GM21381 (cell line): ENCODE measurements around the gene RNU7-1.
A peak's percentile ranks its signal among the peaks of the same experiment; 100 is the strongest.

Experiments
- ATAC-seq: cut with Tn5 transposase; IDR thresholded peaks from one replicate; pipeline ENCODE4 v1.9.1; 2021; ENCODE audit warnings: mild to moderate bottlenecking, moderate library complexity; ENCODE audit not compliant: unreplicated experiment

RNU7-1 gene

DNA sequence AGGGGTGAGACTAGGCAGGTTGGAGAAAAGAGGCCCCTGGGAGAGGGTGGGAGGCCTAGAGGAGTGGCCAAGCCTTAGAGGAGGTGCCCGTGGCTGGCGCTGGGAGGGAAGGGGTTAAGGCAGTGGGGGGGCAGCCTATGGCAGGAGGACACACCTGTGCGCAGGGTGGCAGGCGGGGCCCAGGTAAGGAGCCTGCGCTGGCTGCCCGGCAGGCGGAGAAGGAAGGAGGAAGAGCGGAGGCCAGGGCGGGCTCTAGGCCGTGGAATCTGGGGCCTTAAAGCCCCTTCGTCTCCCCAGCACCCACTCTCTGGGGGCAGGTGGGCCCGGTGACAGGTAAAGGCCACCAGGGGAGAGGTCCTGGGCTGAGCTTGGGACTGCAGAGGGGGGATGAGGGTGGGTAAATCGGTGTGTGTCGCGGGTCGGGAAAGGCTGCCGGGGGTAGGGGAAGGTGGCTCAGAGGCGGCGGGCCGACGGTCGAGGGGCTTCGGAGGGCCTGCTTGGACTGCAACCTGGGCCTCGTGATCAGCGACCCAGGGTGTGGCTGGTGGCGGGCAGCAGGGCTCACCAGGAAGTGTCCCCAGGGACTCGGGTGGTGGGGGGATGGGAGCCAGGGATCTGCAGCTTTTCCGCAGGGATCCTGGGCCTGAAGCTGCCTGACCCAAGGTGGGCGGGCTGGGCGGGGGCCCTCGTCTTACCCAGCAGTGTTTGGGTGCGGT is 19.6 kb downstream of the RNU7-1 start:
- ATAC-seq = no peak

DNA sequence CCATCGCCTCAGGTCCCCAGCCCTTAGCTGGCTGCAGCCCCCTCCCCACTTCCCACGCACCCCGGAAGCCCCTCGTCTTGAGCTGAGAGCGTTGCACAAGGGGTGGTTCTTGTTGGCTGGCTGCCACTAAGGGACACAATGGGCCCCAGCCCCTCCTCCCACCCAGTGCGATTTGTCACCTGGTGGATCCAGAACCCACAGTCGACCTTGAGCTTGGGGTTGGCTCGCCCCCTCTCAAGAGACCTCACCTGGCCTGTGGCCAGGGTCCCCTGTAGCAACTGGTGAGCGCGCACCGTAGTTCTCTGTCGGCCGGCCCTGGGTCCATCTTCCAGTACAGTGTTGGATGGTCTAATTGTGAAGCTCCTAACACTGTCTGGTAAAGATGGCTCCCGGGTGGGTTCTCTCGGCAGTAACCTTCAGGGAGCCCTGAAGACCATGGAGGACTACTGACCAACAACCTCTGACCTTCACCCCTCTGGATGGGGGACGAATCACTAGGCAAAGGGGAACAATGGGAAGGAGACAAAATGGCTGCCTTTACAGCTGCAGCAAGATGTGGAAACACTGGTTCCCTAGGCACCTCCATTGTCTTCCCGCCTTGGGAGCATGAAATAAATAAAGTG is 20.3 kb downstream of the RNU7-1 start:
- ATAC-seq = no peak

DNA sequence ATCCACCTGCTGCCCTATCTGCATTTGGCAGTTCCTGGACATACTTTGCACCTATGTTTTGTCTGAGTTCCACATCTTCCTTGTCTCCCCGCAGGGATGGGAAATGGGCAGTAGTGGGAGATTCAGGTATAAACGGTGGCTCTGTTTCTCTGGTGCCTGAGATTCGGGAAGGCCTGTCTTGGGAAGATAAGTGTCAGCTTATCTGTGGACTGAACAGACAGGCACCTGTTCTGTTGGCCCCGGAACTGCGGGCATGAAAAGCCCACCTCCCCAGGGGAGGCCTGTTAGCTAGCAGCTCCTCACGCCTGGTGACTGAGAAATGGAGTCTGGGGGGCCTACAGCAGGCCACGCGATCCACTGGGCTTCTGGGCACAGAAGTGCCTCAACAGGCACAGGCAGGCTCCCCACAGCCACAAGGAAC is 21.0 kb downstream of the RNU7-1 start:
- no peak for ATAC-seq

DNA sequence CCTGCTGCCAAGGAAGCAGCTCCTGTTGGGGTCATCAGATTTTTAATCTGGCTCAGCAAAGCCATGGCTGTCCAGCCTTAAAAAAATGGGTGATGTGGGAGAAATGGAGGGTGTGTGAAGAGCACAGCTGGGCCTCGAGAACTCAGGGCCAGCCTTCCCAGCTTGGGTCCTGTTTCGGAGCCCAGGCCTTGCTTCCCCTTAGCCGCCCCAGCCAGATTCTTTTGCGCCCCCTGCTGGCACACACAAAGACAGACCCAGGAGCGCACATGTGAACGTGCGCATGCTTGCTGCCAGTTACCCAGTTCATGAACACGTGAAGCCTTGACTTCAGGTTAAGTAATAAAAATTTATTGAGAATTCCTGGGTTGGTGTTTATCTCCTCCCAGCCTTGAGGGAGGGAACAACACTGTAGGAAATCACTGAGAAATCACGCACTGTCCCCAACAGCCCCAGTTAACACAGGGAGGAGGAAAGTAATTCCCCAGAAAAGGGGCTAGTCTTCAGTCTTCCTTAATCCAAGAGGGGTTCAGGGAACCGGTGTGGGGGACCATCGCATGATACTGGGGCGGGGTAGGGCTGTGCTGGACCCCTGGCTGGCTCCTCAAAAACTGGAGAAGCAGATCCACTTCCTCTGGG is 21.5 kb downstream of the RNU7-1 start:
- ATAC-seq = peak; percentile 29

DNA sequence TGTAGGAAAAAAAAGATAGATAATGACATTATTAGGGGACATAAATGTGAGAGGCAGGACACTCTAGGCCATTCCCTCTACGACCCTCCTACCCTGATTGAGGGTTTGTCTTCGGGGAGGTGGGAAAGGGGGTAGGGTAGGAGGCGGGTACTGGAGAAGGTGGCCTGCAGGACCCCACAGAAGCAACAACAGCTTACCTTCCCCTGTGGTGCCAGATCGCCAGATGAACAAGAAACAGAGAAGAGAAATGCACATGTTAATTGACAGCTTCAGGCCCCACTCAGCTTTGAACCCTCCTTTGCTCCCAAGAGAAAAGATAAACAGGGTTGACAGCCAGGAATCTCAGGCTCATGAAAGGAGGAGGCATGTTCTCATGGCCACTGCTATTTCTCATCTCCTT is 22.1 kb downstream of the RNU7-1 start:
- no peak for ATAC-seq

DNA sequence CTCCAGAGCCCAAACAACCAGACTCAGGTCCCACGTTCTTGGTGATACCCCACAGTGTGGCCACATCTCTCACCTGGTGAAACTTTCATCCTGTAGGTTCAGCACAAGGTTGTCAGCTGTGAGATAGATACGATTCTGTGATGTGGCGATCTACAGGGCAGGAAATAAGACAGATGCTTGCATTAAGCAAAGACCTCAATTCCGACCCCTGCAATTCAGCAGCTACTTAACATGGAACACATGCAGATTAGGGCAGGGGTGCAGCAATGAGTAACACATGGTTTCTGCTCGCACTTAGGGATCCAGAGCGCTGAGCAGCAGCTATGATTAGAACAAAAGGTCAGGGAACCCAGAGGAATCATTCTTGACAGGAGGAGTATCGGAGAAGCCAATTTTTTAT is 22.7 kb downstream of the RNU7-1 start:
- no peak for ATAC-seq

DNA sequence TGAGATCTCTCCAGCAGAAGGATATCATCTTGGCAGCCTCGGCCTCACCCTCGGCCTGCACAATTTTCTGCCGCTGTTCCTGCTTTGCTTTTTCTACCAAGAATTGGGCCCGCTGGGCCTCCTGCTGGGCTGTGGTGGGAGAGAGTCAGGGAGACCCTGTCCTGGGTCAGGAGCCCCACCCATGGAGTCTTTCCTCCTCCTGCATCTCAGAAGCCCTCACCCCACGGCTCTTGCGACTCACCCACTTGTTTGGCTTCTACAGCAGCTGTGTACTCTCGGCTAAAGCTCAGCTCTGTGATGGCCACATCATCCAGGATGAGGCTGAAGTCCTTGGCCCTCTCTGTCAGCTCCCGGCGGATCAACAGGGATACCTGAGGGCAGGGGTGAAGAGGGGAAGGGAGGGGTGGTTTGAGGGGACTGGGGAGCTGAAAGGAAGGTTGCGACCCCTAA is 24.1 kb downstream of the RNU7-1 start:
- ATAC-seq = no peak

DNA sequence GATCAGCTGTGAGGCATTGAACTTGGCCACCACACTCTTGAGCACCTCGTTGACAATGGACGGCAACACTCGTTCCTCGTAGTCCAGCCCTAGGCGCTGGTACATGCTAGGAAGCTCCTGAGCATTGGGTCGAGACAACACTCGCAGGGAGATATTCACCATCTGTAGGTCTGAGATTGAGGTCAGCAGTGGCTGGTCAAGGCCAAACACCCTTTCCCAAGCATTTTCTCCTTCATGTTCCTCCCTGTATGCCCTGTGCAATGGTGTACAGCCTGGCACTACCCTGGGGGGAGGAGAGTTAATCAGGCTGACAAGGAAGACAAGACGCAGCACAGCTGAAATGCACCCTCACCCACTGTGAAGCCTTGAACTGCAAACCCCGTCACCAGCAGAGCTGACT is 24.8 kb downstream of the RNU7-1 start:
- no peak for ATAC-seq

DNA sequence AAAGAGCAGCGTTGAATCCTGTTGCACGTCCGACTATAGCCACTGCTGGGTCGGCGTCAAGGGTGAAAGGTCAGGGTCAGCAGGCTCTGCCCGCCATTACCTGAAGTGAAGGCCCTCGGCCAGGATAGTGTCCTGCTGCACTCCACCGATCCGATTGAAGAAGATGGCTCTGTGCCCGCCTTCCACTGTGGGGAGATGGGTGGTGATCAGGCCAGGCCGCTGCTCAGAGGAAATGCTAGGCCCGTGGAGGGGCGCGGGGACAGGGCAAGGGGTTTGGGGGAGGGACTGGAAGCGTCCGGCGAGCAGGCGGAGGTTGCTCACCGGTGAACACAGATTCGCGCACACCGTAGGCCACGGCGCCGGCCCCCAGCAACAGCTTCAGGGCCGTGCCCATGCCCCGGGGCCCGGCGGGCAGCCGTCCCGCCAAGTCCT is 26.5 kb downstream of the RNU7-1 start:
- peak; percentile 22 for ATAC-seq

DNA sequence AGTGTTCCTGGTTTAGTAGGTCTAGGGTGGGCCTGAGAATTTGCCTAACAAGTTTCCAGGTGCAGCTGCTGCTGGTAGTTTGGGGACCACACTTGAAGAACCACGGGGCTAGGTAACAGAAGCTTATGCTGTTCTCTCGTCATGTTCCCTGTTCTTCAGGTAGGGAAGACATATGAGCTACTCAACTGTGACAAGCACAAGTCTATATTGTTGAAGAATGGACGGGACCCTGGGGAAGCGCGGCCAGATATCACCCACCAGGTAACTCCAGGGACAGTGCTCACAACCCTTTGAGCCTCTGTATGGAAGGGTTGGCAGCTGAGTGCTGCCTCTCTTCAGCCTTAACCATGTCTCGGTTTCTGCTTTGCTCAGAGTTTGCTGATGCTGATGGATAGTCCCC is 30.6 kb downstream of the RNU7-1 start:
- no peak for ATAC-seq

DNA sequence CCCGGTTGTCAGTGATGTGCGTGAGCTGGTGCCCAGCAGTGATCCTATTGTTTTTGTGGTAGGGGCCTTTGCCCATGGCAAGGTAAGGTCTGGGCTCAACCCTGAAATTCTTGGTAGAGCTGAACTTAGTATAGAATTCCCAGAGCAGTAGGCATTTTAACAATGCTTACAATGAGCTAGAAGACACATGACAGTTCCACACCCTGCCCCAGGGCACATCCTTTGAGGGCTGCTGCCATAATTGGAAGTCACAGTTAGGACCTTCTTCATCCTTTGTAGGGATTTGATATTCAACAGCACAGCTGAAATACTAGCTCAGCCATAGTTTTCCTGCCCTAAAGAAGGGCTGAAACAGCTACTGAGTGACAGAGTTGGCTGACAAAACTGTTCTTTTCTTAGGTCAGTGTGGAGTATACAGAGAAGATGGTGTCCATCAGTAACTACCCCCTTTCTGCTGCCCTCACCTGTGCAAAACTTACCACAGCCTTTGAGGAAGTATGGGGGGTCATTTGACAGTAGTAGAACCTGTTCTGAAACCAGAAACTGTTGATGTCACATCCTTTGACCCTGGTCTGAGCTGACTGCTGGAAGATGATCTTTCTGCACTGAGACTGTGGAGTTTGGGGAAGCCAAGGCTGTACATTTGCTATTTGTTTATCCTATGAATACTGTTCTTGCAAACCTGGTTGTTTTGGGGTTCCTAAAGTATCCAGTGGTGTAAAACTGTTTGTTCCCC is 31.8 kb downstream of the RNU7-1 start:
- no peak for ATAC-seq

DNA sequence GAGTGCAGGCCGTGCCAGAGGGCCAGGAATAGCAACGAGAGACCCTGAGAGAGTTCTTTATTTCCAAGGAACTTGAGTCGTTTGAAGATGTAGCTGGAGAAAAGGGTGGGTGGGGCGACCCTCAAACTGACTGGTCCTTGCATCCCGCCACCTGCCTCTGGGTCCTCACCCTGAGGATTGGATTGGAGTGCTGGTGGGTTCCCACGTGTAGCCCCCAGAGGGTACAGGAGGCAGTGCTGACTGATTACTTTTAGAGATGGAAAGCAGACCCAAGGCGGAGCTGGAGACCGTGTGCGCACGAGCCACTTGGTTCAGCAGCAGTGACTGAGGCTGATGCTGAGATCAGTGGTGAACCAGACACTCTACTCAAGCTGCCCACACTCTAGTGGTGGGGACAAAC is 34.0 kb downstream of the RNU7-1 start:
- no peak for ATAC-seq

DNA sequence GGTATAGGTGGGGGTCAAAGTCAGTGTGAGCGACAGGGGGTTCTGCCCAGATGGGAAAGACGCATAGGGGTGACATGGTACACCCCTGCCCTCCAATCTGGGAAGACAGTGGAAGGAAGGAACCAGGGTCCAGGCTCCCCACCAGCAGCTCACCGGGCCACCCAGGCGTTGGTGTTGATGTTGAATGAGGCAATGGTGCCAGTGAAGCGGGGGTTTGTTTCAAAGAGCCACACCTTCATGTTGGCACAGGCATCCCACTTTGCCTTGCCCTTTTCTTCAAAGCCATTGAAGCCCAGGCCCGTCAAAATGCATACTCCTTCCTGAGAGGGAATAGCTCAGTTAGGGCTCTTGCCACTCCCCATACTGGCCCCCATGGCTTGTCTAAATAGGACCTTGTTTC is 34.6 kb downstream of the RNU7-1 start:
- no peak for ATAC-seq

DNA sequence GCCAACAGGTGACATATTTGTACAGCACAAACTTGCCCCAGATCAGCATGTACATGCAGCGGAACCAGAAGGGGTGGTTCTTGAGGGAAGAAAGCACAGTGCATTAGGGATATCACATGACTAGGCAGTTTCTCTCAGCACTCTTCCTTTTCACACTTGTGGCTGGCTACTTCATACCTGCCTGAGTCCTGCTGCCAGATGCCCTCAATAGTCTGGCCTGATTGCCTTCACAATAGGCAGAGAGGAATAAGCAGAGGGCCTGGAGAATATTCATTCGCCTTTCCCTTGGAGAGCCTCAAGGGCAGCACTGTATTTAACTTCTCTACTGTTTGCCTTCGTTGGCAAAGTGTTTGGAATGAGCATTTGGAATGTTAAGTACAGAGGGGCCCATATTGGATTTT is 35.0 kb downstream of the RNU7-1 start:
- no peak for ATAC-seq

DNA sequence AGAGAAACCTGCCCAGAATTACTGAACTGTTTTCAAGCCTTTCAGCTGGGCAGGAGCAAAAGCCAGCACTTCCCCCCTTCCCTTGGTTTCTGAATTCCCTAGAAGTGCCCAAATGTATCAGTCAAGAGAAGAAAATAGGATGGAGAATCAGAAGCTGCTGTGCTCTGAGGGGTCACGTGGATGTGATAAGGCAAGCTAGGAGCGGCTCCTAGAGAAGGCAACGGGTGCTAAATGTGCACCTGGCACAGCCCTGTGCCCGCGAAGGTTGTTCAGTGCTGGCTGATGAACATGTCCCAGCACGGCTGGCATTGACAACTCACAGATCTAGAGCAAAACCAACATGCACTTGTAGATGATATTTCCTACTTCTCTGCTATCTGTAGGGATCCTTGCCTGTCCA is 35.4 kb downstream of the RNU7-1 start:
- ATAC-seq = no peak

DNA sequence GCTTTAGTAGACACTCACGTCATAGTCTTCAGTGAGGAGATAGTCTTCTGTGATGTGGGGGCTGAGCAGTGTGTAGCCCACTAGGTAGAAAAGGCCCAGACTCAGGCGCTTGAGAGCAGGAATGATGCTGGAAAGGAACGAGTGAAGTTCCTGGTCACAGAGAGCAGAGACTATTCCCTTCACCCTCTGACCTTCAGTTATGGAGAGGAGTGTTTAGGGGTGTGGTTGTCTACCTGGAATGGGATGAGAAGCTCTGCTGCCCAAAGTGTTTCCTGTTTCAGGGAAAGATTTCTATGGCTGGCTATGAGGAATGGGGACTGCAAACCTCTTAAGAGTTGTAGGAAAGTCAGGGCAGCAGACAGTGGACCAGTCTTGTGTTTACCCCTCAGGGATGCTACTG is 35.8 kb downstream of the RNU7-1 start:
- no peak for ATAC-seq

DNA sequence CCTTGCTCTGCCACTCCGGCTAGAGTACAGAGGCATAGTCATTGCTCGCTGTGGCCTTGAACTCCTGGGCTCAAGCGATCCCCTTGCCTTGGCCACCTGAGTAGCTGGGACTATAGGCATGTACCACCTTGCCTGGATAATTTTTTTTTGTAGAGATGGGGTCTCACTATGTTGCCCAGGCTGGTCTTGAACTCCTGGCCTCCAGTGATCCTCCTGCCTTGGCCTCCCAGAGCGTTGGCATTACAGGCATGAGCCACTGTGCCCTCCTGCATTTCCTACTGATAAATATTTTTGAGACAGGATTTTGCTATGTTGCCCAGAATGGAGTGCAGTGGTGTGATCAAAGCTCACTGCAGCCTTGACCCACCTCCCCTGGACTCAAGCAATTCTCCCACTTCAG is 36.5 kb downstream of the RNU7-1 start:
- no peak for ATAC-seq

DNA sequence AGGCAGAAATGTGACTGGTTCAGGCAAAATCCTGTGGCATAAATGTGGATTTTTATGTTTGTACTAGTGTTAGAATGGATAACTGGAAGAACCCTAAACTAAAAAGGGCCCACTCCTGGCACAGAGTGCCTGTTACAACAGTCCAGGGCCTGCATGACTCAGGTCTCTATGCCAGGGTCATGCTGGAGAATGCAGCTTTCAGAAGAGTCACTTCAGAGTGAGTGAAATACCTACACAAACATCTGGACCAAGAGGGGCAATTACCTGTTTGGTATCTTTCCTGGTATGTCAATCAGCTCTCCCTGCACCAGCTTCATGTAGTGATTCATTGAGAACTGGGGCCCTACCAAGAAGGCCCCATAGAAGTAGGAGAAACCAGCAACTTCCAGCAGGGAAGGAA is 37.1 kb downstream of the RNU7-1 start:
- ATAC-seq = no peak

DNA sequence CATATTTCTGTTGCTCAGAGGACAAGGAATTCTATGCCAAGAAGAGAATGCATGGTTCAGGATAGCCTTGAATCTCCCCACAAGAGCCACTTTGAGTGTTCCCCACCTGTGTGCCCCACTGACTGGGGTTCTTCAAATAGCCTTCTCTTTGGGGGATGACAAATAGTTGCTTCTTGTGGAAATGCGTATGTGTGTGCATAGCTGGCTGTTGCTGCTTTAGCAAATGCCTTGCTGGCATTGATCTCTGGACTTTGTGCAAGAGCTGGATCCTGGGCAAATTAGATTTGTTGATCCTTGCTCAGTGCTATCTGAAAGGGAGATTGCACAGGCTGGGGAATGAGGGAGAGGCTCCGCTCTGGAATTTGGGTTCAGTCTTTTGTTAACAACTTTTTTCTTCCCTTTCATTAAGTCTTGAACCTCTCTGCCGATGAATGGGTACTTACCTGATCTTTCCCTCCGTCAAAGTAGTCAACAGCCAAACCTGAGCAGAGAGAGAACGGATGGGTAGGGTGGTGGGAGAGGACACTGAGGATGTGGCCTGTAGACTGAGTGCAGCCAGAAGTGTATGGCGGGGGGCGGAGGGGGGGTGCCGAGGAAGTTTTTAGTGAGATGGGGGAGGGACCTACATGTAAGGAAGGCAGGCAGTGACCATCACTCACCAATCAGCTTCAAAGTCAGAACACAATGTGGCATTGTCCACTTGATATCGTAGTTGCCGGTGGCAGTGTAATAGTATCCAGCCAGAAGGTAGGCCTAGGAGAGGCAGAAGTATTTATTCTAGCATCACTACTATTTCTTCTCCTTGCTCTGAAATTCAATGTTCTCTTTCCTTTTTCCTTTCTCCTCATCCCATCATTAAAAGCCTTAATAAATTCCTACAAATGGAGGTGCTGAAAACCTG is 37.8 kb downstream of the RNU7-1 start:
- no peak for ATAC-seq

DNA sequence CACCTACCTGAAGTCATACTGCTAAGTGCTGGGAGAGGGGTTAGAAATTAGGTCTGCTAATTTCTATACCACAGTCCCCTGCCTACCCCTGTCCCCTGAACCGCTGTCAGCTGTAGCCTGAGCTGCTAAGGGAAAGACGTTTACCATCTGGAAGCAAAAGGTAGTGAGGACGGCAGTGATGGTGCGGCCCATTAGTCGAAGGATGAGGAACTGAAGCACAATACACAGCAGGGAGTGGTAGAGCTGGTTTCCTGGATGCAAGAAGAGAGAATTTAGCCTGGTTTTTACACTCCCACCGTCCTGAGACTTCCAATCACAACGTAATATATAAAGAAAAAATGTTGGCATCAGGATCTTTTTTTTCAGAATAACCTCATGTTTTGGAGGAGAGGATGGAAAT is 38.9 kb downstream of the RNU7-1 start:
- no peak for ATAC-seq
